ENCODE measurements around the gene SLC25A15. TPM values are rescaled to one million over a fixed set of nuclear protein-coding genes. Genes with fewer than 3 reads are reported as not detected.

SLC25A15 gene
- total RNA-seq, 4 donors from 2014 or later: 3.0 to 30.6 (median 10.1) TPM

DNA sequence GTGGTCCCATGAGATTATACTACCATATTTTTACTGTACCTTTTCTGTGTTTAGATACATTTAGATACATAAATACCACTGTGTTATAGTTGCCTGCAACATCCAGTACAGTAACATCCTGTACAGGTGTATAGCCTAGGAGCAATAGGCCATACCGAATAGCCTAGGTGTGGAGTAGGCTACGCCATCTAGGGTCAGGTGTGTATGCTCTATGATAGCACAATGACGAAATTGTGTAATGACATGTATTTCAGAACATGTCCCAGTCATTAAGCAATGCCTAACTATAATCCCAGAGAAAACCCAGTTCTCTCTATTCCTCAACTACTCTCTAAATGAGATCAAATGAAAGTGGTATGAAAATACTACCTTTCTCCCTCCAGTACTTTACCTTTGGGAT, 3.9 kb downstream of the SLC25A15 start:
- 87% methylated on average over 3 of the region's 3 CpGs; no CpG with 5 or more reads in 1 of the 2 donors for WGBS, 2 donors (ENCODE audit: low coverage in 1 of 2)
- DNase-seq: no peak
- no peaks in the 10 kb centered on the region for H3K36me3 ChIP-seq
- no peak overlapping the region for H3K4me3 ChIP-seq
- H3K9me3 ChIP-seq: no peaks in the 10 kb centered on the region
- peaks cover 5 to 13% (median 10%) of the 10 kb centered on the region in 4 donors for H3K4me1 ChIP-seq
- H3K27ac ChIP-seq: no peak overlapping the region
- in situ Hi-C loops (cut with MboI; ENCODE audit: low pct_ligation_motif_present in 1 of 4, low pct_unique_long_range_greater_than_20kb in 1 of 4, low sequenced_read_pairs in 3 of 4) (loop anchor here in 3 of 4 donors (10.0 to 25.0 kb wide), 4 partner anchors 121 to 444 kb away; partner anchors contain the start of gene WBP4 (in 1 of the 3)), intact Hi-C loops (cut with DNase I; ENCODE audit: low total_unique reads) (no loop called here)
- TF ChIP-seq POLR2A (IDR thresholded peaks at IDR 0.05) (no peak), EP300 (IDR thresholded peaks at IDR 0.05; ENCODE audit: low read depth) (no peak), POLR2AphosphoS5 (IDR thresholded peaks at IDR 0.05) (no peak)
- TF ChIP-seq, protein P1, sequence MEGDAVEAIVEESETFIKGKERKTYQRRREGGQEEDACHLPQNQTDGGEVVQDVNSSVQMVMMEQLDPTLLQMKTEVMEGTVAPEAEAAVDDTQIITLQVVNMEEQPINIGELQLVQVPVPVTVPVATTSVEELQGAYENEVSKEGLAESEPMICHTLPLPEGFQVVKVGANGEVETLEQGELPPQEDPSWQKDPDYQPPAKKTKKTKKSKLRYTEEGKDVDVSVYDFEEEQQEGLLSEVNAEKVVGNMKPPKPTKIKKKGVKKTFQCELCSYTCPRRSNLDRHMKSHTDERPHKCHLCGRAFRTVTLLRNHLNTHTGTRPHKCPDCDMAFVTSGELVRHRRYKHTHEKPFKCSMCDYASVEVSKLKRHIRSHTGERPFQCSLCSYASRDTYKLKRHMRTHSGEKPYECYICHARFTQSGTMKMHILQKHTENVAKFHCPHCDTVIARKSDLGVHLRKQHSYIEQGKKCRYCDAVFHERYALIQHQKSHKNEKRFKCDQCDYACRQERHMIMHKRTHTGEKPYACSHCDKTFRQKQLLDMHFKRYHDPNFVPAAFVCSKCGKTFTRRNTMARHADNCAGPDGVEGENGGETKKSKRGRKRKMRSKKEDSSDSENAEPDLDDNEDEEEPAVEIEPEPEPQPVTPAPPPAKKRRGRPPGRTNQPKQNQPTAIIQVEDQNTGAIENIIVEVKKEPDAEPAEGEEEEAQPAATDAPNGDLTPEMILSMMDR (IDR thresholded peaks at IDR 0.05): no peak
- H3K27me3 ChIP-seq: no peaks in the 10 kb centered on the region

DNA sequence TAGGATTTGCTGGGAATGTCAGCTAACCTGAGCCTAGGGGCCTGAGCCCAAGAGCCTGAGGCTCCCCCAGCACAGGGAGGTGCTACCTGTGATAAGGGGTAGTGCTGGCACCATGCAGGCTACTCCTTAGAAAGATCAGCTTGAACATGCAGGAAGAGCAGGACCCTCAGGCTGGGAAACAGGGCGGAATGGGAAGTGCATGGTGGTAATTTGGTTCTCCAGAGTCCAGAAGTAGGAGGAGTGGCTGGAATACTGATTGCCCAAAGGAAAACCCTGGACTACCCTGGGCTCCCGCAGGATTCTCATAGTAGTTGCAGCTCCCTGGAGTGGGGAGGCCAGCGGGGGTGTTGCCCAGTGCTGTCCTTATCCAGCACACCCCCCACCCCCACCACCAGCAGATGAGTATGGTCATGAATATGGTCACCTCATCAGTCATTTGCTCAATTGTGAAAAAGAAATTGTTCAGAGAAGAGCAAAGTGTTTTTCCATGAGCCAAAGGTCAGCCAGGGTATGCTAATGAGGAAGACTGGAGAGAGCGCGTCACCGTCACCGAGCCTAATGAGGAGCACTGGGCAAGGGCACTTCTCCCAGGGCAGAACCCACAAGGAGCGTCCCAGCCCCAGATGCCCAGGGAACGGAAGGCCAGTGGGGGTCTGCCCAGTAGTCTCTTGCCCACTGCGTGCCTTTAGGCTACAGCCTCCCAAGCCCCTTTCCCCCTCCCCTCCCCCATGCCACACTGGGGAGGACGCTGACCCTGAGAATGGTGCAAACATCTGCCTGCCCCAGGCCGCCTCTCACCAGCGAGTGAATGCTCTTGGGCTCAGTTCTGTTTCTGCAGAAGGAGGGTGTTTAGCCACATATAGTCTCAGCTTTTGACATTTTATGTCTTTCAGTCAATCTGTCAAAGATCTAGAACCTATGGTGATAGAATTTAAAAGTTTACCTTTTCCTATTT, 5.3 kb downstream of the SLC25A15 start:
- Histone ChIP-seq H3K4me3 (no peak overlapping the region), H3K4me1 (peaks cover 5 to 10% (median 6%) of the 10 kb centered on the region in 4 donors), H3K27me3 (no peaks in the 10 kb centered on the region), H3K9me3 (no peaks in the 10 kb centered on the region), H3K27ac (no peak overlapping the region), H3K36me3 (peaks cover 0 to 3% (median 0%) of the 10 kb centered on the region in 4 donors)
- no peak for DNase-seq
- in situ Hi-C loops (cut with MboI; ENCODE audit: low pct_ligation_motif_present in 1 of 4, low pct_unique_long_range_greater_than_20kb in 1 of 4, low sequenced_read_pairs in 3 of 4) (loop anchor here in 3 of 4 donors (10.0 to 25.0 kb wide), 4 partner anchors 120 to 443 kb away; partner anchors contain the start of gene WBP4 (in 1 of the 3)), intact Hi-C loops (cut with DNase I; ENCODE audit: low total_unique reads) (no loop called here)
- TF ChIP-seq, protein P1 (IDR thresholded peaks at IDR 0.05): no peak
- TF ChIP-seq POLR2A (IDR thresholded peaks at IDR 0.05): no peak
- no peak for TF ChIP-seq EP300 (IDR thresholded peaks at IDR 0.05; ENCODE audit: low read depth)
- TF ChIP-seq POLR2AphosphoS5 (IDR thresholded peaks at IDR 0.05): no peak
- WGBS, 2 donors (ENCODE audit: low coverage in 1 of 2): 92% methylated on average over 11 of the region's 13 CpGs; no CpG with 5 or more reads in 1 of the 2 donors

DNA sequence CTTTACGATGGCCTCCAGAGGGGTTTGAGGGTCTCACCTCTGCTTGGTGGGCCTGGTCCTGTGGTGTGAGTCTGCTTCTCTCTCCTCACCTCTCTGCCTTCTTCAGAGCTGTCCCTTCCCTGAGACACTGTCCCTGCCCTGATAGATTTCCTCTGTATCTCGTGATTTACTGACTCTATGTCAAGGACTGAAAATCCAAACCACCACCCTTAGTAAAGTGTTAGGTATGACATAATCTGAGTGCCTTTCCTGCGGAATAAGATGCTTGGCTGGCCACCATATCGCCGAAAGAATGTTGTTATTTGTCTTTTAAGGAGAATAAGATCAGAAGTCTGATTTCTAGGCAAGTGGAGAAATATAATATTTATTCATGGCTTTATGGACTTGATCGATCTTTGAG, 7.2 kb downstream of the SLC25A15 start:
- in situ Hi-C loops (cut with MboI; ENCODE audit: low pct_ligation_motif_present in 1 of 4, low pct_unique_long_range_greater_than_20kb in 1 of 4, low sequenced_read_pairs in 3 of 4) (loop anchor here in 3 of 4 donors (10.0 to 25.0 kb wide), 4 partner anchors 118 to 441 kb away; partner anchors contain the start of gene WBP4 (in 1 of the 3)), intact Hi-C loops (cut with DNase I; ENCODE audit: low total_unique reads) (no loop called here)
- Histone ChIP-seq H3K4me1 (peaks cover 0 to under 1% (median under 1%) of the 10 kb centered on the region in 4 donors), H3K27ac (no peak overlapping the region), H3K36me3 (peaks cover 0 to 5% (median 0%) of the 10 kb centered on the region in 4 donors), H3K27me3 (no peaks in the 10 kb centered on the region), H3K4me3 (no peak overlapping the region), H3K9me3 (no peaks in the 10 kb centered on the region)
- WGBS, 2 donors (ENCODE audit: low coverage in 1 of 2): 91 to 93% methylated on average over 6 of the region's 6 CpGs
- no peak for TF ChIP-seq EP300 (IDR thresholded peaks at IDR 0.05; ENCODE audit: low read depth)
- no peak for TF ChIP-seq POLR2A (IDR thresholded peaks at IDR 0.05)
- TF ChIP-seq, protein P1 (IDR thresholded peaks at IDR 0.05): no peak
- no peak for TF ChIP-seq POLR2AphosphoS5 (IDR thresholded peaks at IDR 0.05)
- no peak for DNase-seq

DNA sequence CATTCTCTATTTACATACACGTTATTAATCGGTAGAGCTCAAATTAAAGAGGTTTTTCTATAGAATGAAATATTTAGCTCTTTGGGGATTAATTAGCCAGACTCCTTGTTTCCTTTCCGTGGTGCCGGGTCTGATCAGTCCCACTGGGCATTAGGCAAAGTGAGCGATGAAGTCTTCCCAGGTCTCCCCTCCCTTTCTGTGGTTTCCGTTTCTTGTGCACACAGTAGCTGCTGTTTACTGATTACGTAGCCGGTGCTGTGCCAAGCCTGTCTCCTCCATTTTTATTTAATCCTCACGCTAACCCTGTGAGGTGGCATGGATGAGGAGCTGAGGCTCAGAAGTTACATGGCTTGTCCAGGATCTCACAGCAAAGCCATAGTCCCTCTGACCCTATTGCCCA, 9.0 kb downstream of the SLC25A15 start:
- no peaks in the 10 kb centered on the region for H3K9me3 ChIP-seq
- H3K27ac ChIP-seq: no peak overlapping the region
- in situ Hi-C loops (cut with MboI; ENCODE audit: low pct_ligation_motif_present in 1 of 4, low pct_unique_long_range_greater_than_20kb in 1 of 4, low sequenced_read_pairs in 3 of 4): loop anchor here in 3 of 4 donors (10.0 to 25.0 kb wide), 4 partner anchors 116 to 439 kb away; partner anchors contain the start of gene WBP4 (in 1 of the 3)
- TF ChIP-seq POLR2AphosphoS5 (IDR thresholded peaks at IDR 0.05): no peak
- TF ChIP-seq, protein P1 (IDR thresholded peaks at IDR 0.05): no peak
- no peak for TF ChIP-seq POLR2A (IDR thresholded peaks at IDR 0.05)
- TF ChIP-seq EP300 (IDR thresholded peaks at IDR 0.05; ENCODE audit: low read depth): no peak
- intact Hi-C loops (cut with DNase I; ENCODE audit: low total_unique reads): no loop called here
- H3K4me1 ChIP-seq: peaks cover 0 to 17% (median 5%) of the 10 kb centered on the region in 4 donors
- no peak for DNase-seq
- H3K27me3 ChIP-seq: no peaks in the 10 kb centered on the region
- H3K4me3 ChIP-seq: no peak overlapping the region
- H3K36me3 ChIP-seq: peaks cover 0 to 5% (median 0%) of the 10 kb centered on the region in 4 donors
- WGBS, 2 donors (ENCODE audit: low coverage in 1 of 2): 88 to 90% methylated on average over 8 to 9 of the region's 9 CpGs
